Activated T-cell treated with anti-CD3 and anti-CD28 coated beads, Interleukin-2, amount 50 U/mL, for 48 hours (primary cell): ENCODE data around the gene CMC4.

ENCODE experiments used
- DNase-seq, 2 experiments: peaks; one replicate each; pipeline ENCODE4 v3.0.0-alpha.2; 2020

Gene CMC4, protein sequence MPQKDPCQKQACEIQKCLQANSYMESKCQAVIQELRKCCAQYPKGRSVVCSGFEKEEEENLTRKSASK

DNA sequence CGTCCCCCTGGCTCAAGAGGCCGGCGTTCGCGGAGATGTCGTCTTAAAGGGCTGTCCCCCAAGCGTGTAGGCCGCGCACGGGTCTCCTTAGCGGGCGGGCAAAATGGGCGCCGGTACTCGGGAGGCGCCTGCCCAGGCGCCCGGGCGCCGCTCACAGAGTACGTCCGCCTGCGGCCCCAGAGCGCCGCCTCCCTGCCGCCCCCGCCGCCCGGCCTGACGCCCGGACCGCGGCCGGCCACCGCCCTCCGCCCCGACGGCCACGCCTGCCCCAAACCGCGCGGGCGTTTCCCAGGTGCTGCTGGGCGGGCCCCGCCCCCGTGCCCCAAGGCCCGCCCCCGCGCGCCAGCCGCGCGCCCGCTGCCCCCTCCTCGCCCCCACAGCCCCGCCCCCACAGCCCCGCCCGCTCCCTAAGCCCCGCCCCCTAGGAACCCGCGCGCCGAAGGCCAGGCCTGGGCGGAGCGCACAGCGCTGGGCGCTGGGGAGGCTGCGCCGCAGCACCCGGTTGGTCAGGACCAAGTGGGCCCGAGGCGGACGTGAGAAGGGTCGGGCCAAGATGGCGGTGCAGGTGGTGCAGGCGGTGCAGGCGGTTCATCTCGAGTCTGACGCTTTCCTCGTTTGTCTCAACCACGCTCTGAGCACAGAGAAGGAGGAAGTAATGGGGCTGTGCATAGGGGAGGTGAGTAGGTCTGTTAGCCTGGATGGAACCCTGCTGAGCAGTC, at the start of gene CMC4, which contains the start of the genes BRCC3 and MTCP1:
Gene CMC4 (minus strand): TSS at position 162 of the 719 bp plus-strand sequence. CDS start 7,113 bp downstream, outside the sequence.
Gene BRCC3 (plus strand): TSS at position 534 of the 719 bp plus-strand sequence. CDS start 20 bp downstream, at position 554.
Gene MTCP1 (minus strand): TSS at position 162 of the 719 bp plus-strand sequence. CDS start 5,126 bp downstream, outside the sequence.
- peak; percentile 81 to 83 for DNase-seq

DNA sequence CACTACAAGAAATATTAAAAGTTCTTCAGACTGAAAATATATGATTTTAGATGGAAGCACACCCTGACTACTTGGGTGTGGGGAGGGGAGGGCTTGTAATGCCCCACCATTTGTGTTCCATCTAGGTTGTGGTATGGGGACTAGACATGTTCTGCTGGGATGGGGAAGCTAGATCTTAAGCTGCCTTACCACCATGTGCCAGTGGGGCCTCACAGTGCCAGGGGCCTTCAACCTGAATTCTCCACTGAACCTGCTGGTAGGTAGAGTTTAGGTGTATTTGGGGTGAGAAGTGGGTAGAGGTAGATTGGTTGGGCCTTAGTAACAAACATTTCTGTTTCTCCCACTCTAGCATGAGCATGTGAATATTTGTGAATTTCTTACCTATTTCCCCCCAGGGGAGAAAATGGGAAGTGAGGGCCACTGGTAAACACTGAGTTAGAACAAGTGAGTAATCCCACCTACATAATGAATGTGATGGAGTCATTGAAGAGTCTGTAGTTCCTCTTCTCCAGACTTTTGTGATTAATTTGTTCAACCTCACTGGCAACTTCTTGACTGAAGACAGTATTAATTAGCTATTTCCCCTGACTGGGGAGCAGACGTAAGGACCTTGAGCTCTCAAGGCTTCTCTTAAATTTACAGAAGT, 44.4 kb upstream of the CMC4 start:
- DNase-seq, result no peak

DNA sequence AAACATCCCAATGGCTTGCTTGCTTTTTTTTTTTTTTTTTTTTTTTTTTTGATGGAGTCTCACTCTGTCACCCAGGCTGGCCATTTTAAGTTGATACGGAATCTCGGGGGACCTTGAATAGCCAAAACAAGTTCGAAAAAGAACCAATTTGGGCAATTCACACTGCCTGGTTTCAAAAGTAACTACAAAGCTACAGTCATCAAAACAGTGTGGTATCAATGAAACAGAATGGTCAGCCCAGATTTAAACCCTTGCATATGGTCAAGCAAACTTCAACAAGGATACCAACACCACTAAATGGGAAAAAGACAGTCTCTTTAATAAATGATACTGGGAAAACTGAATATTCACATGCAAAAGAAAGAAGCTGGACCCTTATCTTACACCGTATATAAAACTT, 42.2 kb upstream of the CMC4 start:
- DNase-seq, result no peak

DNA sequence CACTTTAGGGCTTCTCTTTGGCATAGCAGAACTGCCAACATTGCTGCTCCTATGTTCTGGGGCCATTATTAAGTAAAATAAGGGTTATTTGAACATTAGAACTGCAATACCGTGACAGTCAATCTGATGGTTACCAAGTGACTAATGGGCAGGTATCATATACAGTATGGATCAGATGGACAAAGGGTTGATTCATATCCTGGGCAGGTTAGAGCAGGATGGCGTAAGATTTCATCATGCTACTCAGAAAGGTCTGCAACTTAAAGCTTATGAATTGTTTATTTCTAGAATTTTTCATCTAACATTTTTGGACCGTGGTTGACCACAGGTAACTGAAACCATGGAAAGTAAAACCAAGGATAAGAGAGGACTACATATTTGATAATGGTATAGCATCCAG, 41.2 kb upstream of the CMC4 start:
- no peak for DNase-seq

DNA sequence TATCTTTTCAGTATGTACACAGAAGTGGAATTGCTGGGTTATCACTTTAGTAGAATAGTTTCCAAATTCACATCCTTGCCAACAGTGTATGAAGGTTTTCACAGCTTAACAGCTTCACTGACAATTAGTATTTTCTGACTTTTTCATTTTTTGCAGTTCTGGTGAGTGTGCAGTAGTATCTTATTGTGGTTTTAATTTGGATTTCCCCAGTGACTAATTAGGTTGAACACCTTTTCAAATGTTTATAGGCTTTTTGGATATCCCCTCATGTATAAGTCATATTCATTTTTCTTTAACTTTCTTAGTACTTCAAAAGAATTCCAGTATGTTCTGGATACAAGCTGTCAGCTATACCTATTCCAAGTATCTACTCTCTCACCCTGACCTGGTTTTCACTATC, 37.5 kb upstream of the CMC4 start:
- no peak for DNase-seq

DNA sequence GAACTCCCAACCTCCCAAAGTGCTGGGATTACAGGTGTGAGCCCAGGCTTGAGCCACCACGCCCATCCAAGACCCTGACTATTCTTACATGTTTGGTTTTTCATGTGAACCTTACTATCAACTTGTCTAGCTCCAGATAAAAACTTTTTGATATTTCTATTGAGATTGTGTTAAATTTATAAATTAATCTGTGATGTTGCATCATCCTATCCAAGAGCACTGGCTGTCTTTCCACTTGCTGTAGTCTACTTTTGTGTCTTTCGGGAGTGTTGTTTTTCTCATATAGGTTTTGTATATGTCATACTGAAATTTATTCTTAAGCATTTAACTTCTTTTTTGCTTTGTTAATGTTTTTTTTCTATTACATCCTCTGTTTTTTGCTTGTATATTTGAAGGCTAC, 35.0 kb upstream of the CMC4 start:
- no peak for DNase-seq

DNA sequence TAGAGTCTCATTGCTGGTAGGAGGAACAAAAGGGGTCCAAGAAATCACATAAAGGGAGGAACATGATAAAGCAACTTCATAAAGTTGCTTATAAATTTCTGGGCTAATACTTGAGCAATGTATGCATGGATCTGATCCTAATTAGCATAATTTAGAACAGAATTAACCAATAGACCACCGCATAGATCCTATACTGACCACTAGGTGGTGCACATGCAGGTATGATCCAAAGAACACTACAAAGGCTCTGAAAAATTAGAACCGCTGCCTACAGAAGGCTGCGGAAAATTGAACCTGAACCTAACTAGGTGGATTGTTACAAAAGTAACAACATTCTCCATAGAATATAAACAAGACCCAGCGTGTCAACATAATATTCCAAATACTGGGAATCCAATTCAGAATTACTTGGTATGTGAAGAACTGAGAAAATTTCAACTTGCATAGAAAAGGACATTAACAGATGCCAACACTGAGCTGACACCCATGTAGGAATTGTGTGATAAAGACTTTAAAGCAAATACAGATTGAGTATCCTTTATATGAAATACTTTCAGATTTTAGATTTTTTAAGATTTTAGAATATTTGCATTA, 23.6 kb upstream of the CMC4 start:
- no peak for DNase-seq

DNA sequence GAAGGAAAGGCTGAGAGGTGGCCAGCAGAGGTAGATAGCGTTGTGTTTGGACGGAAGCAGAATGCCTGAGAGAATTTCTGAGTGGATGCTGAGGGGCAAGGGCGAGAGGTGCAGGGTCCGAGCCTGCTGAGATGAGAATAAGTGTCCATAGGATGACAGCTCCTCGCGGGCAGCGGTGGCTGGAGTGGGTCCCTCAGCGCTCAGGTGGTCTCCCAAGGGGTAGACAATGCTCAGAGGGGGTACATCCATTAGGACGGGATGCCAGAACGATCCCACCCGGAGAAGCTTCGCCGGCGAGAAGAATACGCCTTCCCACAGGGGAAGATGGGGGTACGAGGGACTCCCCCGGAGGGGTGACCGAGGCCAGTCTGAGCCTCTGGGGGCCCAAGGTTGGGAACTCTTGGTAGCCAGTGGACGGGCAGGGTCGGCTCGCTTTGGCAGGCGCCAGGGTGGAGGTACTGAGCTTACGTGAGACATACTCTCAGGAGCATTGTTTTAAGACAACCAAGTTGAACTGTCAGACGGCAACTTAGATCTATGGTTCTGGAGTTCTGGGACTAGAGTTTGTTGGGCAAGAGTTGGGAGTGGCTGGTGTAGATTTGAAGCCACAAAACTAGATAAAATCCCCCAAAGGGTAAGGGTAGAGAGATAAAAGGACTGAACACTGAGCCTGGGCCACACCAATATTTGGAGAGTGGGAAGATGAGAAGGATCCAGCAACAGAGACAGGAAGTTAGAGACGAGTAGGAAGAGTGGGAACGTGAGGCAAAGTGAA, 16.2 kb upstream of the CMC4 start:
- no peak for DNase-seq

DNA sequence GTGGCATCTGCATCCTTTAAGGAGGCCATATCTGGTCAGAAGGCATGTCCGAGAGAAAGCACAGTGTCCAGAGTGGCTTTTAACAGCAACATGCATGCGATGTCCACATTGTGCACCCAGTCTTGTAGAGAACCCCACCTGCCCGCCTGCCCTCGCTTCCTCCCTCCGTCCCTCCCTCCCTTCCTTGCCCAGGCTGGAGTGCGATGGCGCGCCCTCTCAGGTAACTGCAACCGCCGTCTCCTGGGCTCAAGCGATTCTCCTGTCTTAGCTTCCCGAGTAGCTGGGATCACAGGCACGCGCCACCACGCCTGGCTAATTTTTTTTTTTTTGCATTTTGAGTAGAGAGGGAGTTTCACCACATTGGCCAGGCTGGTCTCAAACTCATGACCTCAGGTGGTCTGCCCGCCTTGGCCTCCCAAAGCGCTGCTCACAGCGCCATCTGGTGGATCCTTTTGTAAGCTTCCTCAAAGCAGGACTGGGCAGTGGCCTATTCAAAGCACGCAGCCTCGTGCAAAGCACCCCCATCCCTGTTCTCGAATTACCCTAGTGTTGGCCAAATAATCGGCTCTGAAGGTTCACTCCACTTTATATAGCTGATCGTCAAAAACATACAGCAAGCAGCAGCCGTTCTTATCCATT, 15.4 kb upstream of the CMC4 start:
- peak; percentile 60 to 63 for DNase-seq

DNA sequence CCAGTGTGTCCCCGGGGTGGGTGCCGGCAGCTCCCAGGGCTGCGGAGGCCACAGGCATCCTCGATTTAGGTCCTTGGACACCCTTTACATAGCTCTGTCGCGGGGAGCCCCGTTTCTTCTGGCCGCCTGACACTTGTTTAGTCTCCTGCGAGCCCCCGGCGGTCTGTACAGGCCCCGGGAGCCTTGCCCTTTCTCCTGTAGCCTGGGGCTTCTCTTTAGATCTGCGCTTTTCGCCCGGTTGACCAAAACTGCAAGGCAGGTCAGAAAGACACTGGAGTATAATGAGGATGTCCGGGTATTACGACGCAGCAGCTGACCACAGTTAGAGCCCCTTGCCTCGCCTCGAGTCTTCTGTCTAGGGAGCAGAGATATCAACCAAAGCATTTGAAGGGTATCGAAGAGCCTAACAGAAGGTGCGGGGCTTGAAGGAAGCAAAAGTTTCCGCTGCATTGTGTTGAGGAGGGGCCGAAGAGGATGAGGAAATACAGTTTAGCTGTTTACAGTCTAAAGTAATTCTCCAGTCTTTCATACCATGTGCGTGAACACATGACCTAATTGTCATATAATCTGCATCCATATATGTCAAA, 851 bp upstream of the CMC4 start:
- no peak for DNase-seq

DNA sequence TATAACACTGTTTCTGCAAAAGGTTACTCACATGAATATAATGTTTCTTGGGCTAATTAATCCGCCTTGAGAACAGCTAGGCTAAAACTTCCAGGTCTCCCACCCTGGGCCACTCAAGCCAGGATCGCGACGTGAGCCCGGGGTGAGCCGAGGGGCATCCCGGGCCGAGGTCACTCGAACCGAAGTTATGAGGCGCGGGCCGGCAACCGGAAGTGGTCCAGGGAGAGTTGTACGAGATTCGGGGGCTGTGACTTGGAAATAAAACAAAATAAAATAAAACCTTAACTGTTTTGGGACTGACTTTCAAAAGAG, 317 bp downstream of the CMC4 start:
- no peak for DNase-seq

DNA sequence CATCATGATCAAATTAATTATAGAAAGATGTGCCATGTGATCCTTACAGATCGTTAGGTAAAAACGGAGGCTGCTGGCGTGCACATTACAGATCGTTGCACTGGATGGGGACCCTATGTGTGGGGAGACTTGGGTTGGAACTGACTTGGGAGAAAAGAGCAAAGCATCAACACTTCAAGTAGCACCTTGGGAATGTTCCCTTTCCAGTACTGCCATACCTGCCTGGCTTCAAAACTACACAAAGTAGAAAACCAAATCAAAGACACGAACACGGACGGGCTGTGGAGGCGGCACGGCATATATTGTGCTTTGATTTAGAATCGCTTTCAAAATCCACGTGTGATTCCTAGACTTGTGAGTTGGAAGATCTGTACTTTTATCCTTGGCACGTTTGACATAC, 898 bp downstream of the CMC4 start:
- no peak for DNase-seq

DNA sequence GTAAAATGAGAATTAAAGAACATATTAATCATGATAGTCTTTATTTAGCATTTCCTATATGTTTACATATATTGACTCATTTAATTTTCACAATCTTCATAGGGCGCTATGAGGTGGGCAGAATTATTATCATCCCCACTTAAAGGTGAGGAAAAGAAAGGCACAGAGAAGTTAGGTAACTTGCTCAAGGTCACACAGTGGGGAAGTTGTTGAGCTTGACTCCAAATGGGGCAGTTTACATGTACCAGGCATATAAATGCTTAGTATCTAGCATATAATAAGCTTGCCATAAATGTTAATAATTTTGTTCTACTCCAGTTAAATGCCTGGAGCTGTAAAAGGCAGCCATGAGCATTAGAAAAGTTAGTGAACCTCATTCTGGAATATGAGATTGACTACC, 1.5 kb downstream of the CMC4 start:
- no peak for DNase-seq

DNA sequence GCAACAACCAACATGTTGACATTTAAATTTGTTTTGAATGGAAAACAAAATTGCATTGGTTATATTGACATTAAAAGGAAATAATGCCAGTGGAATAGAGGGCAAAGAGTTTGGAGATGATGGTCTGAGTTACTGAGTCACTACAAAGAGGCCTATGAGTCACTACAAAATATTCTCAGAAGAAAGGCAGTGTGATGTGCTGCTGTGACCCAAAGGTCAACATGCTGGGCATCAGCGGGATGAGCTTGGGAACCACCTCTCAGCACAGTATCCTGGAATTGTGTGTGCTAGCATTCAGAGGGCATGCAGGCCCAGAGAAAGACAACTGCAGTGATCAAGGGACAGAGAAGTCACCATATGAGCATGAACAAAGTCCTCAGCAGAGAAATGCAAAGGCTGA, 2.8 kb downstream of the CMC4 start:
- no peak for DNase-seq

DNA sequence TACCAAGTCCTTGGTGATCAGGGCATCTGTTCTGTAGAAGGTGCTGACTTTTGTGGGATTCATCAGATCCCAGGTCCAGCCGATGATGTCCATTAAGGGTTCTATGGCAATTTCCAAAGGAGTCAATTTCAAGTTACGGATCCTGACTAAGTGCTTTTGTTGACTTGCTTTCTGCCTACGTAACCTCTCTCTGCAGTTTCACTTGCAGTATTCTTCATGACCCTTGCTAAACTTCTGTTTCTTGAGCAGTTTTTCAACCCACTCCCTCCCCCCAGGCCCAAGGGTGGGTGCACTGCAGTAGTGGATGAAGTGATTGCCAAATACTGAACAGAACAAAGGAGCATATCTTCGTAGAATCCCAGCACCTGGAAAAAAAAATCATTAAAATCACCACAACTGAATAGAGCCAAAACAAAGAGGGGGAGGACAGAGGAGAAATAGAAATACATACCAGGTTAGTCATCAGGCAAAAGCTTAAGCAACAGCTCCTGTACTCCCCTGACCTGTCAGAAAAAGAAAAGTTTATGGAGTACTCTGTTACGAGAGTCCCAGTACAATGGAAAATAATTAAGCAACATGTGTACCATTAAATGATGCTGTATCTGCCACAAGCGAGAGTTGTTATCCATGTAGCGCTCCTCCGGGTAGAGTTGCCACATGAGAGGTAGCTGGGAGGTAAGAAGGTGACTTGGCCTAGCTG, 5.8 kb downstream of the CMC4 start:
- DNase-seq, result no peak

DNA sequence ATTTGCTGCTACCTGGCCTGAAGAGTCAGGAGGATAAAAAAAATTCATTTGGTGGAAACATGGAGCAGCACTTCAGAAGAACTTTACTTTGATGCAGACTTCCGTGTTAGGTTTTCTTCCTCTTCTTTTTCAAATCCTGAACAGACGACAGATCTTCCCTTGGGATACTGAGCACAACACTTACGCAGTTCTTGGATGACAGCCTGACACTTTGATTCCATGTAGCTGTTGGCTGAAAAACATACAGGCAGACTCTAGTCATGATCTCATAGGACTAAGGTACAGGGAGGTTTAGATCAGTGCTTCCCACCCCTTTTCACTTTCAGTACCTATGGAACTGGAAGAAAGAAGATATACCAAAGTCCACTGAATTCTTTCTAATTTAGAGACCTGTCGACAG, 9.2 kb downstream of the CMC4 start:
- DNase-seq, result no peak

DNA sequence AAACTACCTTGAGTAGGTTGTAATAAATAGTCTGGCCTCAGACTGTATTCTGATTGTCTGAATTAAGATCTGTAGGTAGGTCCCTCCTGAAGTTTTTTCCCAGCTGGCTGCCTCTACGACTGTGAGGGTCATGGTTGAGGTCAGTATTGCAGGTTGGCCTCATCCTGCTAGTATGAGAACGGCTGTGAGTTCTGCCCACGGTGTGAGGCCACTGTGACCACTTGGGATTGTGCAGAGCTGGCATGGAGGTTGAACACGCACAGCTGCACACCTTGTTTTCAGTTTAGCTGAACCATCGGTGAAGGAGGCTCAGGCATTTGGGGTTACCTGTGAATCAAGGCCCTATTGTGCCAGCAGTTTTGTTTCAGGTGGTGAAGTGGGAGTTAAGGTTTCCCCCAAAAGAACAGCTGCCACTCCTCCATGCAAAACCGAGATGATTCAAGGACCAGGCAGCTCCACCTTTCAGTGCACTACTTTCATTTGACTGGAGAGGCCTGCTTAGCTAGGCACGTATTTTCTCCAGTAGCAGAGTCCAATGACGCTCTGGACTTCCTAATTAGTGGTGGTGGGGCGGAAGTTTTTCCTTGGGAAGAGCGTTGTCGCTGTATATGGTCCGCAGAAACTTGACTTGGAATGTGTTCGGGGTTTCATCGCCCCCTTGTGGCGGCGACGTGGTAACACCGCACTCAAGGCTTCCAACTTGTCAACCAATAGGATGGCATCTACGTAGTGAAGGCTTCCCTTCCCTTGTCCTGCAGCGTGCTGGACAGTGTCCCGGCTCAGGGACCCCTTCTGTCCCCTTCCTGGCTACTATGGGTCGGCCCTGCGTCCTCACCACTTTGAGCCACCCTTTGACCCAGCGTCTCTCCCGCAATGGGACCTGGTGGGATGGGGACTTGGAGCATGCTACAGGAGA, 13.8 kb downstream of the CMC4 start:
- peak; percentile 68 to 69 for DNase-seq

DNA sequence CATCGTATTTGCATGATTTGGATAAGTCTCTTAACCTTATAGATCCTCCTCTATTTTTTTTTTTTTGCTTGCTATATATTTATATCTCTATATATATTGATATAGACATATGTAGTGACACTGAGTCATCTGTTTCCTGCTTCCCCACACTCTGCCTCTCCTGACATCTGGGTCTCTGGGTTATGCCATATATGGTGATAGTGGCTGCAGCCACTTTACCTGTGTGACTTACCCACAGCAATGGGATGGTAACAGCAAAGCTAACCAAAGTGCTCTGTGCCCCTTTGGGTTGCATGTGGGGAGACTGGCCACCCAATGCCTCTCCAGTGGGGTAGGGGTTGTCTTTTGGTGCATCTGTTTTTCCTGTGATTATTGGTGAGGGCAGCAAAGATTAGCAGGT, 14.5 kb downstream of the CMC4 start:
- no peak for DNase-seq

DNA sequence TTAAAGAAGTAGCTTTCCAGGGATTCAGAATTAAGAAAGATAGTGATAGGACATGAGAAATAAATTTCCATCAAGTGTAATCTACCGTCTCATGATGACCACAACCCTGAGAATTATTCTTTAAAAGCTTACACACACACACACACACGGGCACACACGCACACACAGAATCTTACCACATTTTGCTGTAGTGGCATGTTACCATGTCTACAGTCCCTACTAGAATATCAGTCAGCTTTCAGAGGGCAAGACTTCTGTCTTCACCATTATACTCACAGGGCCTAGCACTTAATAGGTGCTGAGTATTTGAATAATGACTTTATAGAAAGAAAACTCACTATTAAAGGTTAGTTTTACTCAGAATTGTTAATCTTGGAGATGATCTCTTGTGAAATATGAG, 15.4 kb downstream of the CMC4 start:
- no peak for DNase-seq

DNA sequence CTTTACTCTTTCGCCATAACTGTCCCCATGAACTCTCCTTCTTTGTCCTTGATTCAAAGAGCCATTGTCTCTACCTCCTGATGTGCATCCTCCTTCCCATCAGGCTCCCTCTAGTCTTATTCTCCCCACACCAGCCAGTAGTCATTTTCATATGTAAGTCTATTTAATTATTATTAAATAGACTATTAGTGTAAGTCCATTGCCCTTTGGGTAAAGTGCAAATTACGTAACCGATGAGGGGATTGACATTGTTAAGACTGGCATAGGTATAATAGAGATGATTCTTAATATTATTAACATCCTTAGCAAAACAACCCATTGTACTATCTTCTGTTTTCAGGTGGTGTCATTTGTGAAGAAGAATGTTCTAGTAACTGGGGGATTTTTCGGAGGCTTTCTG, 16.7 kb downstream of the CMC4 start:
- no peak for DNase-seq

DNA sequence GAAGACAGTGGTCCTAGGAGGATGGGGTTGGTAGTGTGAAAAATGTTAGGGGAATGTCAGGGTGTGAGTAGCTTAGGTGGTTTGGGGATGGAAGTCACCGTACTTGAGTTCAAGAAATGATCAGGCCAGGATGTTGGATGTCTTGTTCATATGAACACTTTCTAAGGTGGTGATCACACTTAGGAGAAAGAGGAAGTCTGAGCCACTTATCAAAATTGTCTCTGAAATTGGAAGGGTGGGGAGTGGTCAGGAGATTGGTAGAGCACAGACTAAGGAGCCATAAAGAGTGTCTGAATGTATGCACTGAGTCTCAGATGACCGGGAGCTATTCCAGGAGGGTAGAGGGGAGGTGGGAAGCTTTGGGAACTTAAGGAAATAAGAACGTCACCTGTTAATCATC, 17.3 kb downstream of the CMC4 start:
- no peak for DNase-seq
